Caco-2 (cell line): Measurements from ENCODE around the gene LSM6. TPM values are rescaled to one million over a fixed set of nuclear protein-coding genes. Genes with fewer than 3 reads are reported as not detected.

Experiments used
- BruUV-seq: library from RNA; stranded (reverse); fragments of 400-500 nt; replicated peaks from 2 replicates; lab custom pipeline; 2021; lab: Mats Ljungman, UMichigan
- CTCF ChIA-PET: fragments of 300-600 bp; sonication (Branson Sonifier 250); formaldehyde crosslinking; loops from one replicate; lab custom pipeline; 2022; ENCODE audit warnings: antibody characterized with exemption; lab: Charles Lee
- POLR2A ChIA-PET: fragments of 300-600 bp; sonication (Branson Sonifier 250); formaldehyde crosslinking; loops from one replicate; lab custom pipeline; 2022; ENCODE audit warnings: antibody characterized with exemption; lab: Charles Lee
- DNase-seq, 2 experiments: peaks; one replicate each; pipeline versions ENCODE4 v3.0.0 to v3.0.0-alpha.2; 2020 to 2022
- H3K27me3 ChIP-seq: replicated peaks from 2 replicates; pipeline ENCODE4 v1.6.0; 2011; ENCODE audit warnings: low read length; ENCODE audit not compliant: control insufficient read depth, insufficient read depth
- H3K36me3 ChIP-seq: 2 replicates; pipeline ENCODE4 v1.5.1; 2011; ENCODE audit warnings: low read length; ENCODE audit not compliant: control insufficient read depth, insufficient read depth
- H3K4me1 ChIP-seq: fragments of 250-450 bp; sonication (Bioruptor Pico); 2 replicates; pipeline ENCODE4 v1.5.1; 2020; ENCODE audit warnings: mild to moderate bottlenecking
- H3K4me3 ChIP-seq: 2 replicates; pipeline ENCODE4 v1.5.1; 2011; ENCODE audit warnings: low read depth, mild to moderate bottlenecking, control low read depth, low read length
- H3K9me3 ChIP-seq: fragments of 250-450 bp; sonication (Bioruptor Pico); 2 replicates; pipeline ENCODE4 v1.5.1; 2020; ENCODE audit warnings: mild to moderate bottlenecking, moderate library complexity
- H3K27ac Mint-ChIP-seq: one replicate; pipeline ENCODE4 v1.8.0; 2022; ENCODE audit warnings: mixed read lengths; ENCODE audit not compliant: unreplicated experiment
- H3K27me3 Mint-ChIP-seq: one replicate; pipeline ENCODE4 v1.8.0; 2022; ENCODE audit warnings: mixed read lengths; ENCODE audit not compliant: insufficient read depth, unreplicated experiment
- H3K36me3 Mint-ChIP-seq: one replicate; pipeline ENCODE4 v1.8.0; 2022; ENCODE audit warnings: mild to moderate bottlenecking, mixed read lengths; ENCODE audit not compliant: insufficient read depth, unreplicated experiment
- H3K4me1 Mint-ChIP-seq: one replicate; pipeline ENCODE4 v1.8.0; 2022; ENCODE audit warnings: low read depth, mixed read lengths; ENCODE audit not compliant: unreplicated experiment
- H3K4me3 Mint-ChIP-seq: one replicate; pipeline ENCODE4 v1.8.0; 2022; ENCODE audit warnings: mild to moderate bottlenecking, moderate library complexity, mixed read lengths; ENCODE audit not compliant: unreplicated experiment
- H3K9me3 Mint-ChIP-seq: one replicate; pipeline ENCODE4 v1.8.0; 2022; ENCODE audit warnings: mixed read lengths; ENCODE audit not compliant: unreplicated experiment
- intact Hi-C: fragments of 100-400 bp; cut with micrococcal nuclease; formaldehyde crosslinking; loops from one replicate; pipeline ENCODE4 v1.10.0; 2022; ENCODE audit not compliant: unreplicated experiment
- total RNA-seq: library from RNA; stranded (reverse); gene quantifications from 2 replicates; pipeline ENCODE4 v1.2.3, GENCODE V29; 2022
- TF ChIP-seq, protein P1 (sequence below), 2 experiments: fragments of 200-600 bp in 1 of 2; IDR thresholded peaks; 1 replicate in 1 of 2; 2 replicates in 1 of 2; pipeline versions ENCODE4 v1.5.1 to v1.8.0; 2011 to 2022; ENCODE audit warnings: antibody characterized with exemption in 1 of 2, control low read depth in 1 of 2, inconsistent platforms in 1 of 2, low read depth in 1 of 2, low read length in 1 of 2, mild to moderate bottlenecking in 1 of 2, moderate library complexity in 1 of 2; ENCODE audit not compliant: insufficient read depth in 1 of 2, severe bottlenecking in 1 of 2, unreplicated experiment in 1 of 2

Gene LSM6
- total RNA-seq, 1 experiment from 2014 or later = 46.8 TPM

DNA sequence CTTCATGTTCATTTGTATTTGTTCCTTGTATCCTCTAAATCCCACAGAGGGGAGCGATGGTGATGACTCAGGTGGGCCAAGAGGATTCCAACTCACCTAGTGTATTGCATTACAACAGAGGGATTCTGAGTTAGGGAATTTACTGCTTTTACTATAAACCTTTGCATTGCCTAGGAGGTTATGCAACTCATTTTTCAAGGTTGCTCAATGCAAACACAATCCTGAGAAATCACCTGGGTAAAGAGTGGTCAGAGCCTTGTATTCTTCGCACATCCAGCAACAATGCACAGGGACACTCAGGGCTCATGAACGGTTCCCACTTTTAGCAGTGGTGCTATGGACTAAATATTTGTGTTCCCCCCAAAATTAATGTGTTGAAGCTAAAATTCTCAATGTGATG lies 28.6 kb upstream of the LSM6 start:
- POLR2A ChIA-PET = no interaction called here
- intact Hi-C loops = no loop called here
- Mint-ChIP-seq H3K27ac (no peak overlapping the region), H3K27me3 (peaks cover 3% of the 10 kb centered on the region), H3K36me3 (no peaks in the 10 kb centered on the region), H3K4me3 (no peak overlapping the region), H3K4me1 (no peaks in the 10 kb centered on the region), H3K9me3 (no peaks in the 10 kb centered on the region)
- Histone ChIP-seq H3K27me3 (no peaks in the 10 kb centered on the region), H3K4me3 (no peak overlapping the region), H3K36me3 (no peaks in the 10 kb centered on the region), H3K9me3 (no peaks in the 10 kb centered on the region), H3K4me1 (no peaks in the 10 kb centered on the region)
- TF ChIP-seq, protein P1, sequence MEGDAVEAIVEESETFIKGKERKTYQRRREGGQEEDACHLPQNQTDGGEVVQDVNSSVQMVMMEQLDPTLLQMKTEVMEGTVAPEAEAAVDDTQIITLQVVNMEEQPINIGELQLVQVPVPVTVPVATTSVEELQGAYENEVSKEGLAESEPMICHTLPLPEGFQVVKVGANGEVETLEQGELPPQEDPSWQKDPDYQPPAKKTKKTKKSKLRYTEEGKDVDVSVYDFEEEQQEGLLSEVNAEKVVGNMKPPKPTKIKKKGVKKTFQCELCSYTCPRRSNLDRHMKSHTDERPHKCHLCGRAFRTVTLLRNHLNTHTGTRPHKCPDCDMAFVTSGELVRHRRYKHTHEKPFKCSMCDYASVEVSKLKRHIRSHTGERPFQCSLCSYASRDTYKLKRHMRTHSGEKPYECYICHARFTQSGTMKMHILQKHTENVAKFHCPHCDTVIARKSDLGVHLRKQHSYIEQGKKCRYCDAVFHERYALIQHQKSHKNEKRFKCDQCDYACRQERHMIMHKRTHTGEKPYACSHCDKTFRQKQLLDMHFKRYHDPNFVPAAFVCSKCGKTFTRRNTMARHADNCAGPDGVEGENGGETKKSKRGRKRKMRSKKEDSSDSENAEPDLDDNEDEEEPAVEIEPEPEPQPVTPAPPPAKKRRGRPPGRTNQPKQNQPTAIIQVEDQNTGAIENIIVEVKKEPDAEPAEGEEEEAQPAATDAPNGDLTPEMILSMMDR (IDR thresholded peaks at IDR 0.05; ENCODE audit: insufficient read depth in 1 of 2, low read depth in 1 of 2, low read length in 1 of 2, severe bottlenecking in 1 of 2, unreplicated experiment in 1 of 2) = no peak
- CTCF ChIA-PET = no interaction called here
- BruUV-seq = no TSS peak
- peak in 1 of 2 experiments; percentile 55 for DNase-seq

DNA sequence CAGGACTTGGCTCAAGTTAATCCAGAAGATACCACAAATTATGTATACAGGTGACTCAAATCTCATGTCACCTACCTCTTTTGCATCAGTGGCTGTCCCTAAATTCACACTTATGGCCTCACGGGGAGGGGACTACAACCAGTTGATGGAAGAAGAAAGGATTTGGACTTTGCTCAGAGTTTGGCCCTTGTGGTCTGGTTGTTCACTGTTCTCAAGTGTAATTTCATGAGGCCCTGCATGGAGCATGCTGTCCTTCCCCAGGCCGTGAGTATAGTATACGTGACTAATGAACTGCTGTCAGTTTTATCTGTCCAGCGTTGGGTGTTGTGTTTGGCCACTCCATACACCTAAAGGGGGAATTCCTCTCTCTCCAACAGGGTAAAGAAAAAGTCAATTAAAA lies 27.5 kb upstream of the LSM6 start:
- Histone ChIP-seq H3K4me3 (no peak overlapping the region), H3K9me3 (no peaks in the 10 kb centered on the region), H3K4me1 (no peaks in the 10 kb centered on the region), H3K27me3 (no peaks in the 10 kb centered on the region), H3K36me3 (no peaks in the 10 kb centered on the region)
- H3K9me3 Mint-ChIP-seq = no peaks in the 10 kb centered on the region
- no peak for DNase-seq
- ChIA-PET CTCF (no interaction called here), POLR2A (no interaction called here)
- BruUV-seq = no TSS peak
- intact Hi-C loops = no loop called here
- no peak overlapping the region for H3K27ac Mint-ChIP-seq
- TF ChIP-seq, protein P1 (IDR thresholded peaks at IDR 0.05; ENCODE audit: insufficient read depth in 1 of 2, low read depth in 1 of 2, low read length in 1 of 2, severe bottlenecking in 1 of 2, unreplicated experiment in 1 of 2) = no peak
- H3K4me3 Mint-ChIP-seq = no peak overlapping the region
- H3K27me3 Mint-ChIP-seq = peaks cover 3% of the 10 kb centered on the region
- no peaks in the 10 kb centered on the region for H3K36me3 Mint-ChIP-seq
- H3K4me1 Mint-ChIP-seq = no peaks in the 10 kb centered on the region

DNA sequence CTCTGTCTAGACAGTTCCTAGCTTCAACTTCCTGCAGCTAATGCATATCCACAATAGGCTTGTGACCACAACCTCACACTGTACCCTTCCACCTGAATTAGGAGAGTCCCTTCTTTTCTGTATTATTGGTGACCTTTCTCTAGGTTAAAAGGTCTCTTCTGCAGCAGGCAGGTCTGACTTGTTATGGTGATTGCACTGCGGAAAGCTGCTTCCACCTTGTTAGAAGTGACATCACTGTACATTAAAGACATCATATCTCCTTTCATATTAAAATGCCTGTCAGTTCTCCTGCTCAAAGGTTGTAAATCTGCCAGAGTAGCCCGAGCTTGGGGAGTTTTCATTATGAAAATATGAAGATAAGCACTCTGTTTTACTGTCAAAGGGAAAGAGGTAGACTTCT lies 21.5 kb upstream of the LSM6 start:
- no peak overlapping the region for H3K27ac Mint-ChIP-seq
- H3K36me3 ChIP-seq = no peaks in the 10 kb centered on the region
- H3K36me3 Mint-ChIP-seq = no peaks in the 10 kb centered on the region
- no peaks in the 10 kb centered on the region for H3K9me3 Mint-ChIP-seq
- TF ChIP-seq, protein P1 (IDR thresholded peaks at IDR 0.05; ENCODE audit: insufficient read depth in 1 of 2, low read depth in 1 of 2, low read length in 1 of 2, severe bottlenecking in 1 of 2, unreplicated experiment in 1 of 2) = no peak
- no TSS peak for BruUV-seq
- no peaks in the 10 kb centered on the region for H3K27me3 ChIP-seq
- DNase-seq = no peak
- POLR2A ChIA-PET = no interaction called here
- no peaks in the 10 kb centered on the region for H3K4me1 Mint-ChIP-seq
- H3K27me3 Mint-ChIP-seq = peaks cover 3% of the 10 kb centered on the region
- H3K9me3 ChIP-seq = no peaks in the 10 kb centered on the region
- no peak overlapping the region for H3K4me3 Mint-ChIP-seq
- no peaks in the 10 kb centered on the region; the same call in 1 of the 2 replicates for H3K4me1 ChIP-seq
- CTCF ChIA-PET = no interaction called here
- intact Hi-C loops = no loop called here
- H3K4me3 ChIP-seq = no peak overlapping the region
